GM12878 (cell line): ENCODE results near the gene MCRIP2. TPM values are rescaled to one million over a fixed set of nuclear protein-coding genes. Genes with fewer than 3 reads are reported as not detected.

Source experiments
- ASH2L ChIP-seq: fragments of 300-600, 200-600 bp; sonication (generic); IDR thresholded peaks from 2 replicates; pipeline ENCODE4 v1.6.1; 2017; ENCODE audit warnings: low read depth, mild to moderate bottlenecking, borderline replicate concordance
- CBX3 ChIP-seq: fragments of 200-600 bp; sonication (generic); IDR thresholded peaks from 2 replicates; pipeline ENCODE4 v1.6.1; 2016; ENCODE audit warnings: low read depth, borderline replicate concordance
- GATAD2B ChIP-seq: fragments of 450-650 bp; conservative IDR thresholded peaks from 2 replicates; pipeline ENCODE4 v1.6.1; 2017; ENCODE audit warnings: low read depth, mild to moderate bottlenecking, moderate library complexity
- HCFC1 ChIP-seq: fragments of 150-350 bp; IDR thresholded peaks from 2 replicates; pipeline ENCODE4 v1.6.1; 2014; ENCODE audit warnings: low read length
- JUNB ChIP-seq: IDR thresholded peaks from 2 replicates; pipeline ENCODE4 v1.6.1; 2016; ENCODE audit warnings: antibody characterized with exemption, mild to moderate bottlenecking
- MEF2A ChIP-seq: IDR thresholded peaks from 2 replicates; pipeline ENCODE4 v1.6.1; 2011; ENCODE audit warnings: low read depth, mild to moderate bottlenecking, low read length, moderate library complexity; ENCODE audit not compliant: insufficient read depth
- NFXL1 ChIP-seq: fragments of 450-650 bp; IDR thresholded peaks from 2 replicates; pipeline ENCODE4 v1.6.1; 2017; ENCODE audit warnings: antibody characterized with exemption, mild to moderate bottlenecking, borderline replicate concordance
- PAX5 ChIP-seq: IDR thresholded peaks from 2 replicates; pipeline ENCODE4 v1.6.1; 2011; ENCODE audit warnings: low read depth, low read length, borderline replicate concordance
- POLR2A ChIP-seq: IDR thresholded peaks from 2 replicates; pipeline ENCODE4 v1.6.1; 2011; ENCODE audit warnings: low read depth, mild to moderate bottlenecking, low read length
- SMARCA5 ChIP-seq: fragments of 450-650 bp; IDR thresholded peaks from 2 replicates; pipeline ENCODE4 v1.6.1; 2017; ENCODE audit warnings: mild to moderate bottlenecking
- ZNF217 ChIP-seq: fragments of 450-650 bp; IDR thresholded peaks from 2 replicates; pipeline ENCODE4 v1.6.1; 2017; ENCODE audit warnings: antibody characterized with exemption, mild to moderate bottlenecking
- ZNF24 ChIP-seq: fragments of 450-650 bp; IDR thresholded peaks from 2 replicates; pipeline ENCODE4 v1.6.1; 2017; ENCODE audit warnings: antibody characterized with exemption, mild to moderate bottlenecking
- ZZZ3 ChIP-seq: IDR thresholded peaks from 2 replicates; pipeline ENCODE4 v1.6.1; 2011; ENCODE audit warnings: low read depth; ENCODE audit not compliant: control insufficient read depth, insufficient read length
- polyA plus RNA-seq, 11 experiments: library from polyadenylated mRNA; depleted of rRNA in 4 of 11; unstranded in 6 of 11; stranded (reverse) in 5 of 11; fragments of >200 nt; fragmentation: Nextera tagmentation in 4 of 11; fragmentation: Illumina TruSeq in 1 of 11; extraction: Ambion mirVana in 4 of 11; extraction: Trizol in 1 of 11; gene quantifications; 1 replicate in 1 of 11; 2 replicates in 10 of 11; pipeline versions ENCODE4 v1.2.1 to v1.2.3, GENCODE V29; 2011 to 2016; ENCODE audit warnings: inconsistent platforms in 2 of 11, missing spikeins in 2 of 11, low read depth in 1 of 11
- total RNA-seq, 4 experiments: library from RNA; depleted of rRNA in 3 of 4; stranded (reverse); fragments of >200 nt in 3 of 4; fragmentation: Illumina TruSeq in 1 of 4; extraction: Trizol in 1 of 4; gene quantifications; 2 replicates each; pipeline versions ENCODE4 v1.2.1 to v1.2.3, GENCODE V29; 2013 to 2021
- TF ChIP-seq, protein P1 (sequence below): fragments of 450-650 bp; formaldehyde crosslinking; IDR thresholded peaks from 2 replicates; pipeline ENCODE4 v1.5.0; 2022; ENCODE audit warnings: mild to moderate bottlenecking, missing genetic modification characterization
- TF ChIP-seq, protein P2 (sequence below), 3 experiments: IDR thresholded peaks in 2 of 3; conservative IDR thresholded peaks in 1 of 3; 2 replicates each; pipeline ENCODE4 v1.5.1; 2011; ENCODE audit warnings: low read depth in 3 of 3, low read length in 3 of 3, mild to moderate bottlenecking in 3 of 3, control low read depth in 2 of 3, moderate library complexity in 2 of 3, inconsistent platforms in 1 of 3, mixed read lengths in 1 of 3; ENCODE audit not compliant: control insufficient read depth in 2 of 3, insufficient read depth in 1 of 3; ENCODE audit errors: extremely low read depth in 1 of 3
- TF ChIP-seq, protein P3 (sequence below): fragments of 450-650 bp; IDR thresholded peaks from 2 replicates; pipeline ENCODE4 v1.6.1; 2017; ENCODE audit warnings: mild to moderate bottlenecking, moderate library complexity
- TF ChIP-seq, protein P4 (sequence below): fragments of 450-650 bp; IDR thresholded peaks from 2 replicates; pipeline ENCODE4 v1.6.1; 2014; ENCODE audit warnings: mild to moderate bottlenecking
- TF ChIP-seq, protein P5 (sequence below): fragments of 450-650 bp; IDR thresholded peaks from 2 replicates; pipeline ENCODE4 v1.6.1; 2017; ENCODE audit warnings: borderline replicate concordance

Gene MCRIP2
- total and polyA plus RNA-seq, 10 of the 15 experiments (the other 5 are each of a cell fraction or from before 2014, with no cell fraction given): 0.19 to 93.1 (median 57.9) TPM

DNA sequence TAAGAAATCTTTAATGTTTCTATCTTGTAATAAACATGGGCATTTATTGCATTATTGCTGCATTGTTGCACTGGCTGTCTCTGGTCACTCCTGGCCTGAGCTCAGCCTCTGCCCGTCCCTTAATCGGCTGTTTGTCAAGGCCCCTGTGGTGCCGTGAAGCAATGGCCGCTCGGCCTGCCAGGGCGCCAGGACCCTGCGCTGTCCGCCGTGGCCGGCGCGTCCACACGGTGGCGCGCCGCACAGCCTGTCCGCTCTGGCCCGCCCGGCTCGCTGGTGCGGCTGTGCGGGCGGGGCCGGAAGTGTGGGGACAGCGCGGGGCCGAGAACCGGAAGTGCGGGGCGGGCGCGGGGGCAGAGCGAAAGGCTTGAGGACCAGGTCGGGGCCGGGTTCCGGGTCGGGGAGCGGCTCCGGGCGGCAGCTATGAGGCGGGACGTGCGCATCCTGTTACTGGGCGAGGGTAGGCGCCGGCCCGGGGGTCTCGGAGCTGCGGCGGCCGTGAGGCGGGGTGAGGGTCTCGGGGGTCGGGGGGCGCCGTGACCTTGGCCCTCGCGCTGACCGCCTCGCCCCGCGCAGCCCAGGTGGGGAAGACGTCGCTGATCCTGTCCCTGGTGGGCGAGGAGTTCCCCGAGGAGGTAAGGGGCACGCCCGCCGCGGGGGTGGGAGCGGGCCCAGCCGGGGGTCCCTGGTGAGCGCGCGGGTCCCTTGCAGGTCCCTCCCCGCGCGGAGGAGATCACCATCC is 26.3 kb downstream of the MCRIP2 start, which contains the start of gene RHOT2 (continued):
- 0 out of 2 replicates have a peak, but pooled peaks have one; percentile 48 for TF ChIP-seq ZNF217
- peak; percentile 80 for TF ChIP-seq HCFC1
- TF ChIP-seq ASH2L: no peak
- peak; percentile 36; the same call in 1 of the 2 replicates for TF ChIP-seq PAX5
- no peak for TF ChIP-seq CBX3
- TF ChIP-seq, protein P1, sequence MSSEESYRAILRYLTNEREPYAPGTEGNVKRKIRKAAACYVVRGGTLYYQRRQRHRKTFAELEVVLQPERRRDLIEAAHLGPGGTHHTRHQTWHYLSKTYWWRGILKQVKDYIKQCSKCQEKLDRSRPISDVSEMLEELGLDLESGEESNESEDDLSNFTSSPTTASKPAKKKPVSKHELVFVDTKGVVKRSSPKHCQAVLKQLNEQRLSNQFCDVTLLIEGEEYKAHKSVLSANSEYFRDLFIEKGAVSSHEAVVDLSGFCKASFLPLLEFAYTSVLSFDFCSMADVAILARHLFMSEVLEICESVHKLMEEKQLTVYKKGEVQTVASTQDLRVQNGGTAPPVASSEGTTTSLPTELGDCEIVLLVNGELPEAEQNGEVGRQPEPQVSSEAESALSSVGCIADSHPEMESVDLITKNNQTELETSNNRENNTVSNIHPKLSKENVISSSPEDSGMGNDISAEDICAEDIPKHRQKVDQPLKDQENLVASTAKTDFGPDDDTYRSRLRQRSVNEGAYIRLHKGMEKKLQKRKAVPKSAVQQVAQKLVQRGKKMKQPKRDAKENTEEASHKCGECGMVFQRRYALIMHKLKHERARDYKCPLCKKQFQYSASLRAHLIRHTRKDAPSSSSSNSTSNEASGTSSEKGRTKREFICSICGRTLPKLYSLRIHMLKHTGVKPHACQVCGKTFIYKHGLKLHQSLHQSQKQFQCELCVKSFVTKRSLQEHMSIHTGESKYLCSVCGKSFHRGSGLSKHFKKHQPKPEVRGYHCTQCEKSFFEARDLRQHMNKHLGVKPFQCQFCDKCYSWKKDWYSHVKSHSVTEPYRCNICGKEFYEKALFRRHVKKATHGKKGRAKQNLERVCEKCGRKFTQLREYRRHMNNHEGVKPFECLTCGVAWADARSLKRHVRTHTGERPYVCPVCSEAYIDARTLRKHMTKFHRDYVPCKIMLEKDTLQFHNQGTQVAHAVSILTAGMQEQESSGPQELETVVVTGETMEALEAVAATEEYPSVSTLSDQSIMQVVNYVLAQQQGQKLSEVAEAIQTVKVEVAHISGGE: peak; percentile 69
- TF ChIP-seq, protein P2, sequence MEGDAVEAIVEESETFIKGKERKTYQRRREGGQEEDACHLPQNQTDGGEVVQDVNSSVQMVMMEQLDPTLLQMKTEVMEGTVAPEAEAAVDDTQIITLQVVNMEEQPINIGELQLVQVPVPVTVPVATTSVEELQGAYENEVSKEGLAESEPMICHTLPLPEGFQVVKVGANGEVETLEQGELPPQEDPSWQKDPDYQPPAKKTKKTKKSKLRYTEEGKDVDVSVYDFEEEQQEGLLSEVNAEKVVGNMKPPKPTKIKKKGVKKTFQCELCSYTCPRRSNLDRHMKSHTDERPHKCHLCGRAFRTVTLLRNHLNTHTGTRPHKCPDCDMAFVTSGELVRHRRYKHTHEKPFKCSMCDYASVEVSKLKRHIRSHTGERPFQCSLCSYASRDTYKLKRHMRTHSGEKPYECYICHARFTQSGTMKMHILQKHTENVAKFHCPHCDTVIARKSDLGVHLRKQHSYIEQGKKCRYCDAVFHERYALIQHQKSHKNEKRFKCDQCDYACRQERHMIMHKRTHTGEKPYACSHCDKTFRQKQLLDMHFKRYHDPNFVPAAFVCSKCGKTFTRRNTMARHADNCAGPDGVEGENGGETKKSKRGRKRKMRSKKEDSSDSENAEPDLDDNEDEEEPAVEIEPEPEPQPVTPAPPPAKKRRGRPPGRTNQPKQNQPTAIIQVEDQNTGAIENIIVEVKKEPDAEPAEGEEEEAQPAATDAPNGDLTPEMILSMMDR (IDR thresholded peaks at IDR 0.05 in 2 of 3, conservative IDR thresholded peaks at IDR 0.05 in 1 of 3; ENCODE audit: control insufficient read depth in 2 of 3, extremely low read depth in 1 of 3, insufficient read depth in 1 of 3, low read depth in 3 of 3, low read length in 3 of 3): peak; percentile 72 to 95 (median 93); a peak in 5 of 6 replicates
- TF ChIP-seq POLR2A: peak; percentile 95
- no peak for TF ChIP-seq JUNB
- TF ChIP-seq, protein P3, sequence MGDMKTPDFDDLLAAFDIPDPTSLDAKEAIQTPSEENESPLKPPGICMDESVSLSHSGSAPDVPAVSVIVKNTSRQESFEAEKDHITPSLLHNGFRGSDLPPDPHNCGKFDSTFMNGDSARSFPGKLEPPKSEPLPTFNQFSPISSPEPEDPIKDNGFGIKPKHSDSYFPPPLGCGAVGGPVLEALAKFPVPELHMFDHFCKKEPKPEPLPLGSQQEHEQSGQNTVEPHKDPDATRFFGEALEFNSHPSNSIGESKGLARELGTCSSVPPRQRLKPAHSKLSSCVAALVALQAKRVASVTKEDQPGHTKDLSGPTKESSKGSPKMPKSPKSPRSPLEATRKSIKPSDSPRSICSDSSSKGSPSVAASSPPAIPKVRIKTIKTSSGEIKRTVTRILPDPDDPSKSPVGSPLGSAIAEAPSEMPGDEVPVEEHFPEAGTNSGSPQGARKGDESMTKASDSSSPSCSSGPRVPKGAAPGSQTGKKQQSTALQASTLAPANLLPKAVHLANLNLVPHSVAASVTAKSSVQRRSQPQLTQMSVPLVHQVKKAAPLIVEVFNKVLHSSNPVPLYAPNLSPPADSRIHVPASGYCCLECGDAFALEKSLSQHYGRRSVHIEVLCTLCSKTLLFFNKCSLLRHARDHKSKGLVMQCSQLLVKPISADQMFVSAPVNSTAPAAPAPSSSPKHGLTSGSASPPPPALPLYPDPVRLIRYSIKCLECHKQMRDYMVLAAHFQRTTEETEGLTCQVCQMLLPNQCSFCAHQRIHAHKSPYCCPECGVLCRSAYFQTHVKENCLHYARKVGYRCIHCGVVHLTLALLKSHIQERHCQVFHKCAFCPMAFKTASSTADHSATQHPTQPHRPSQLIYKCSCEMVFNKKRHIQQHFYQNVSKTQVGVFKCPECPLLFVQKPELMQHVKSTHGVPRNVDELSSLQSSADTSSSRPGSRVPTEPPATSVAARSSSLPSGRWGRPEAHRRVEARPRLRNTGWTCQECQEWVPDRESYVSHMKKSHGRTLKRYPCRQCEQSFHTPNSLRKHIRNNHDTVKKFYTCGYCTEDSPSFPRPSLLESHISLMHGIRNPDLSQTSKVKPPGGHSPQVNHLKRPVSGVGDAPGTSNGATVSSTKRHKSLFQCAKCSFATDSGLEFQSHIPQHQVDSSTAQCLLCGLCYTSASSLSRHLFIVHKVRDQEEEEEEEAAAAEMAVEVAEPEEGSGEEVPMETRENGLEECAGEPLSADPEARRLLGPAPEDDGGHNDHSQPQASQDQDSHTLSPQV: peak; percentile 96
- peak; percentile 99 for TF ChIP-seq SMARCA5
- TF ChIP-seq, protein P4, sequence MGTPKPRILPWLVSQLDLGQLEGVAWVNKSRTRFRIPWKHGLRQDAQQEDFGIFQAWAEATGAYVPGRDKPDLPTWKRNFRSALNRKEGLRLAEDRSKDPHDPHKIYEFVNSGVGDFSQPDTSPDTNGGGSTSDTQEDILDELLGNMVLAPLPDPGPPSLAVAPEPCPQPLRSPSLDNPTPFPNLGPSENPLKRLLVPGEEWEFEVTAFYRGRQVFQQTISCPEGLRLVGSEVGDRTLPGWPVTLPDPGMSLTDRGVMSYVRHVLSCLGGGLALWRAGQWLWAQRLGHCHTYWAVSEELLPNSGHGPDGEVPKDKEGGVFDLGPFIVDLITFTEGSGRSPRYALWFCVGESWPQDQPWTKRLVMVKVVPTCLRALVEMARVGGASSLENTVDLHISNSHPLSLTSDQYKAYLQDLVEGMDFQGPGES: no peak
- TF ChIP-seq GATAD2B: peak; percentile 78; the same call in 1 of the 2 replicates
- TF ChIP-seq ZZZ3: no peak
- TF ChIP-seq MEF2A: peak; percentile 81; the same call in 1 of the 2 replicates
- TF ChIP-seq, protein P5, sequence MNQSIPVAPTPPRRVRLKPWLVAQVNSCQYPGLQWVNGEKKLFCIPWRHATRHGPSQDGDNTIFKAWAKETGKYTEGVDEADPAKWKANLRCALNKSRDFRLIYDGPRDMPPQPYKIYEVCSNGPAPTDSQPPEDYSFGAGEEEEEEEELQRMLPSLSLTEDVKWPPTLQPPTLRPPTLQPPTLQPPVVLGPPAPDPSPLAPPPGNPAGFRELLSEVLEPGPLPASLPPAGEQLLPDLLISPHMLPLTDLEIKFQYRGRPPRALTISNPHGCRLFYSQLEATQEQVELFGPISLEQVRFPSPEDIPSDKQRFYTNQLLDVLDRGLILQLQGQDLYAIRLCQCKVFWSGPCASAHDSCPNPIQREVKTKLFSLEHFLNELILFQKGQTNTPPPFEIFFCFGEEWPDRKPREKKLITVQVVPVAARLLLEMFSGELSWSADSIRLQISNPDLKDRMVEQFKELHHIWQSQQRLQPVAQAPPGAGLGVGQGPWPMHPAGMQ: no peak
- TF ChIP-seq ZNF24: peak; percentile 90
- no peak for TF ChIP-seq NFXL1
